CD4-positive, alpha-beta memory T cell (primary cell): ENCODE results near the gene PRKG1. TPM values are rescaled to one million over a fixed set of nuclear protein-coding genes. Genes with fewer than 3 reads are reported as not detected.

Experiments used
- CTCF ChIA-PET: fragments of 350-600 bp; sonication (Branson Sonifier 250); formaldehyde crosslinking; loops from one replicate; lab custom pipeline; 2021; ENCODE audit warnings: inconsistent platforms; ENCODE audit not compliant: partially characterized antibody; lab: Charles Lee
- POLR2A ChIA-PET: fragments of 350-600 bp; sonication (Branson Sonifier 250); formaldehyde crosslinking; loops from one replicate; lab custom pipeline; 2021; ENCODE audit not compliant: partially characterized antibody; lab: Charles Lee
- DNase-seq, 5 donors: peaks; one replicate each; pipeline versions ENCODE4 v3.0.0 to v3.0.0-alpha.2; 2020 to 2022; ENCODE audit warnings: mixed read lengths in 1 of 5
- H3K27ac ChIP-seq: one replicate; pipeline ENCODE4 v1.7.0; 2013; ENCODE audit warnings: low read depth, low read length
- H3K27me3 ChIP-seq: 2 replicates; pipeline ENCODE4 v1.7.0; 2013; ENCODE audit warnings: mild to moderate bottlenecking, low read length, moderate library complexity; ENCODE audit not compliant: insufficient read depth
- H3K36me3 ChIP-seq: 2 replicates; pipeline ENCODE4 v1.7.0; 2013; ENCODE audit warnings: mild to moderate bottlenecking, low read length, moderate library complexity; ENCODE audit not compliant: insufficient read depth
- H3K4me1 ChIP-seq: 2 replicates; pipeline ENCODE4 v1.7.0; 2013; ENCODE audit warnings: mild to moderate bottlenecking, low read length, moderate library complexity; ENCODE audit not compliant: insufficient read depth
- H3K4me3 ChIP-seq, 2 donors: one replicate each; pipeline ENCODE4 v1.7.0; 2013; ENCODE audit warnings: low read length in 2 of 2, mild to moderate bottlenecking in 1 of 2
- H3K9me3 ChIP-seq, 2 donors: one replicate each; pipeline ENCODE4 v1.7.0; 2013; ENCODE audit warnings: low read length in 2 of 2, control low read depth in 1 of 2; ENCODE audit not compliant: control insufficient read depth in 1 of 2
- H3K27ac Mint-ChIP-seq, 7 donors: one replicate each; pipeline ENCODE4 v1.8.0; 2020 to 2021; ENCODE audit warnings: mixed read lengths in 7 of 7, mild to moderate bottlenecking in 6 of 7, inconsistent platforms in 3 of 7, moderate library complexity in 3 of 7
- H3K27me3 Mint-ChIP-seq, 2 donors: one replicate each; pipeline ENCODE4 v1.8.0; 2020 to 2021; ENCODE audit warnings: mixed read lengths in 2 of 2
- H3K36me3 Mint-ChIP-seq, 2 donors: one replicate each; pipeline ENCODE4 v1.8.0; 2020 to 2021; ENCODE audit warnings: mixed read lengths in 2 of 2, inconsistent platforms in 1 of 2, mild to moderate bottlenecking in 1 of 2
- H3K4me1 Mint-ChIP-seq, 4 donors: one replicate each; pipeline ENCODE4 v1.8.0; 2020 to 2021; ENCODE audit warnings: mixed read lengths in 4 of 4, mild to moderate bottlenecking in 1 of 4
- H3K4me3 Mint-ChIP-seq, 8 donors: one replicate each; pipeline ENCODE4 v1.8.0; 2020 to 2021; ENCODE audit warnings: mixed read lengths in 8 of 8, mild to moderate bottlenecking in 7 of 8, moderate library complexity in 6 of 8, inconsistent platforms in 3 of 8
- H3K9me3 Mint-ChIP-seq, 8 donors: one replicate each; pipeline ENCODE4 v1.8.0; 2020 to 2021; ENCODE audit warnings: mixed read lengths in 8 of 8, mild to moderate bottlenecking in 5 of 8, inconsistent platforms in 3 of 8, moderate library complexity in 1 of 8
- intact Hi-C: fragments of 100-400 bp; cut with micrococcal nuclease; formaldehyde crosslinking; loops from one replicate; pipeline ENCODE4 v1.15.1; 2023
- polyA plus RNA-seq, 2 donors: library from polyadenylated mRNA; unstranded; fragments of 300-500 nt; fragmentation: Illumina TruSeq; gene quantifications; one replicate each; pipeline ENCODE4 v1.2.3, GENCODE V29; 2021
- total RNA-seq, 2 experiments: library from RNA; stranded (reverse); gene quantifications; one replicate each; pipeline ENCODE4 v1.2.3, GENCODE V29; 2021

The PRKG1 gene
- total and polyA plus RNA-seq, 4 experiments from 2014 or later = 0.06 to 0.20 TPM; not detected in 2

DNA sequence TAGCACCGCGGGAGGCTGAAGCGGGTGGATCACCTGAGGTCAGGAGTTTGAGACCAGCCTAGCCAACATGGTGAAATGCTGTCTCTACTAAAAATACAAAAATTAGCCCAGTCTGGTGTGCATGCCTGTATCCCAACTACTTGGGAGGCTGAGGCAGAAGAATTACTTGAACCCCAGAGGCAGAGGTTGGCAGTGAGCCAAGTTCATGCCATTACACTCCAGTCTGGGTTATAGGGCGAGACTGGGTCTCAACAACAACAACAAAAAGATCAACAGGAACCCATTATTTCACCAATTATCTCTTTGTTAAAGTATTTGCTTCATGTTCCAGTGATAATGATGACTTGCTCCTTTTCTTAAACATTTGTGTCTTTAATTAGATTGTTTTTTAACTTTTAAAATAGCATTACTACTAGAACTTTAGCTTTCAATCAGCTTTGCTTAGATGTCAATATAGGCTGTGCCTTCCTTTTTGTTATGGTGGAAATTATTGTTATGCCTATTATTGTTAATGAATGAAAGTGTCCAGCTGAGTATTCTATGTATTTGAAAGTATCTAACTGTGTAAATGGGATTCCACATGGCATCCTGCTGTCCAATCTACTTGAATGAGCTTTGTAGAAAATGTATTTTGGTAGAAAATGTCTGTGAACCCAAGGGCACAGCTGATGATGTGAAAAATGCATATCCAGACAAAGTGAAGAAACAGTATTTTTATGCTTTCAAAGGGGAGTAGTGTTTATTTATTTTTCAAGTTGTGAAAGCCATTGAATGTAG is 686.8 kb downstream of the PRKG1 start:
- Histone ChIP-seq H3K4me1 (no peaks in the 10 kb centered on the region), H3K27me3 (no peaks in the 10 kb centered on the region), H3K9me3 (no peaks in the 10 kb centered on the region), H3K4me3 (no peak overlapping the region), H3K36me3 (no peaks in the 10 kb centered on the region), H3K27ac (no peak overlapping the region)
- intact Hi-C loops = no loop called here
- ChIA-PET POLR2A (no interaction called here), CTCF (interaction anchor here (0.9 kb wide), 1 partner anchor 9 kb away, joined by 3 read pairs; no protein-coding TSS in a partner anchor)
- no peak overlapping the region for H3K27ac Mint-ChIP-seq
- H3K4me3 Mint-ChIP-seq = no peak overlapping the region
- DNase-seq = no peak
- no peaks in the 10 kb centered on the region for H3K4me1 Mint-ChIP-seq
- H3K27me3 Mint-ChIP-seq = no peaks in the 10 kb centered on the region
- H3K36me3 Mint-ChIP-seq = no peaks in the 10 kb centered on the region
- peaks cover 0 to 4% (median 0%) of the 10 kb centered on the region in 8 donors for H3K9me3 Mint-ChIP-seq

DNA sequence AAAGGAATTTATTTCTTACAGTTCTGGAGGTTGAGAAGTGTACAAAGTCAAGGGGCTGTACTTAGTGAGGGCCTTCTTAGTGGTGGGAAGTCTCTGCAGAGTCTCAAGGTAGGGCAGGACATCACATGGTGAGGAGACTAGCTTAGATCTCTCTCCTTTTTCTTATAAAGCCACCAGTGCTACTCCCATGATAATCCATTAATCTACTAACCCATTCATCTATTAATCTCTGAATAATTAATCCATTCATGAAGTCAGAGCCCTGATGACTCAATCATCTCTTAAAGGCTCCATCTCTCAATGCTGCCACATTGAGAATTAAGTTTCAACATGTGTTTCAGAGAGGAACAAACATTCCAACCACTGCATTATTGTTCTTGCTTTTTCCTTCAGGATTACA is 689.5 kb downstream of the PRKG1 start:
- Mint-ChIP-seq H3K27ac (no peak overlapping the region), H3K9me3 (peaks cover 2 to 16% (median 8%) of the 10 kb centered on the region in 8 donors), H3K36me3 (no peaks in the 10 kb centered on the region), H3K4me3 (no peak overlapping the region), H3K27me3 (peaks cover 0 to 3% of the 10 kb centered on the region in 2 donors), H3K4me1 (no peaks in the 10 kb centered on the region)
- intact Hi-C loops = no loop called here
- POLR2A ChIA-PET = no interaction called here
- CTCF ChIA-PET = no interaction called here
- no peak overlapping the region for H3K4me3 ChIP-seq
- no peaks in the 10 kb centered on the region for H3K27me3 ChIP-seq
- DNase-seq = no peak
- H3K36me3 ChIP-seq = no peaks in the 10 kb centered on the region
- H3K4me1 ChIP-seq = no peaks in the 10 kb centered on the region
- no peaks in the 10 kb centered on the region for H3K9me3 ChIP-seq
- H3K27ac ChIP-seq = no peak overlapping the region

GRCh38 chr10:51765284-51765971 is 691.1 kb downstream of the PRKG1 start:
- DNase-seq = no peak
- Histone ChIP-seq H3K27ac (no peak overlapping the region), H3K36me3 (no peaks in the 10 kb centered on the region), H3K4me3 (no peak overlapping the region), H3K27me3 (no peaks in the 10 kb centered on the region), H3K4me1 (no peaks in the 10 kb centered on the region), H3K9me3 (no peaks in the 10 kb centered on the region)
- Mint-ChIP-seq H3K27me3 (peaks cover 2 to 3% of the 10 kb centered on the region in 2 donors), H3K4me1 (no peaks in the 10 kb centered on the region), H3K36me3 (no peaks in the 10 kb centered on the region), H3K9me3 (peaks cover 2 to 16% (median 8%) of the 10 kb centered on the region in 8 donors), H3K27ac (no peak overlapping the region), H3K4me3 (no peak overlapping the region)
- POLR2A ChIA-PET = no interaction called here
- intact Hi-C loops = no loop called here
- CTCF ChIA-PET = no interaction called here

GRCh38 chr10:51766423-51767102 is 692.3 kb downstream of the PRKG1 start:
- Histone ChIP-seq H3K36me3 (no peaks in the 10 kb centered on the region), H3K27ac (no peak overlapping the region), H3K4me1 (no peaks in the 10 kb centered on the region), H3K4me3 (no peak overlapping the region), H3K9me3 (no peaks in the 10 kb centered on the region), H3K27me3 (no peaks in the 10 kb centered on the region)
- Mint-ChIP-seq H3K27me3 (peaks cover 2 to 3% of the 10 kb centered on the region in 2 donors), H3K4me3 (no peak overlapping the region), H3K9me3 (peaks cover 2 to 16% (median 8%) of the 10 kb centered on the region in 8 donors), H3K36me3 (no peaks in the 10 kb centered on the region), H3K4me1 (no peaks in the 10 kb centered on the region), H3K27ac (no peak overlapping the region)
- no peak for DNase-seq
- CTCF ChIA-PET = no interaction called here
- intact Hi-C loops = no loop called here
- POLR2A ChIA-PET = no interaction called here

- no peaks in the 10 kb centered on the region for H3K27me3 ChIP-seq
- no peak overlapping the region for H3K4me3 Mint-ChIP-seq
- H3K9me3 ChIP-seq = no peaks in the 10 kb centered on the region
- H3K36me3 ChIP-seq = no peaks in the 10 kb centered on the region
- intact Hi-C loops = no loop called here
- no peaks in the 10 kb centered on the region for H3K4me1 ChIP-seq
- H3K27ac ChIP-seq = no peak overlapping the region
- ChIA-PET CTCF (no interaction called here), POLR2A (no interaction called here)
- H3K36me3 Mint-ChIP-seq = no peaks in the 10 kb centered on the region
- no peak overlapping the region for H3K27ac Mint-ChIP-seq
- no peak overlapping the region for H3K4me3 ChIP-seq
- DNase-seq = no peak
- no peaks in the 10 kb centered on the region for H3K4me1 Mint-ChIP-seq
- H3K27me3 Mint-ChIP-seq = peaks cover 2 to 3% of the 10 kb centered on the region in 2 donors
- peaks cover 2 to 16% (median 8%) of the 10 kb centered on the region in 8 donors for H3K9me3 Mint-ChIP-seq
These were observed 692.9 kb downstream of the PRKG1 start for GRCh38 chr10:51767103-51767763.

DNA sequence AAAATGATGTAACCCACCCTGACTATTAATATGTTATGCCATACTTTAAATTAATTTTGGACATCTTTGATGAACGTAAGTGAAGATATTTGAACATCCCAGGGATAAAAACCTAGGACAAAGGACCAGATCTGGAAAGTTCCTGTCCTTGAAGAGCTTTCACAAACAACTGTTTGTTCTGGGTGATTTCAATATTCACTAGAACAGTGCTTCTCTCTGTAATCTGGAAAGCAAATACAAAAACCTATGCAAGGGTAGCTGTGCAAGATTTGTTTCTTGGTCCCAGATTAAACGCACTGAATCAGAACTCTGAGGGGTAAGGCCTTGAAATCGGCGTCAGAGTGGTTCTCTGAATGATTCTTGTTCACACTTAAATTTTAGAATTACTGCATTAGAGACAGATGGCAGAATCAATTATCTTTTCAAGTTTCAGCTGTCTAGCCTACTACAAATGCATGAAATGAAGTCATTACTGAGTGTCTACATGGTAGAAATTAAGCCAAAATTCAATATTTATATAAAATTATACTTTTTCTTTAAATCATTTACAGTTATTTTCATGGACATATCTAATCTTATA is 694.7 kb downstream of the PRKG1 start:
- Mint-ChIP-seq H3K4me1 (no peaks in the 10 kb centered on the region), H3K27ac (no peak overlapping the region), H3K36me3 (no peaks in the 10 kb centered on the region)

More for the DNA sequence above, 694.7 kb downstream of the PRKG1 start:
- Histone ChIP-seq H3K36me3 (no peaks in the 10 kb centered on the region), H3K4me1 (no peaks in the 10 kb centered on the region), H3K27ac (no peak overlapping the region), H3K9me3 (no peaks in the 10 kb centered on the region), H3K4me3 (no peak overlapping the region), H3K27me3 (no peaks in the 10 kb centered on the region)
- POLR2A ChIA-PET = no interaction called here
- peaks cover 2 to 16% (median 8%) of the 10 kb centered on the region in 8 donors for H3K9me3 Mint-ChIP-seq
- CTCF ChIA-PET = no interaction called here
- intact Hi-C loops = no loop called here
- H3K4me3 Mint-ChIP-seq = no peak overlapping the region
- H3K27me3 Mint-ChIP-seq = peaks cover 2 to 3% of the 10 kb centered on the region in 2 donors
- DNase-seq = no peak
